DMS153 treated with DMSO at 0.1 percent for 48 hours (cell line): ENCODE data around the gene FAM114A1.
"Not testable (repeated sequence)": the region's sequence is repeated elsewhere in the genome, so short reads cannot be mapped to it uniquely, and the experiment has no call there.

Experiments
- DNase-seq: peaks from one replicate; lab custom pipeline; 2025; ENCODE audit not compliant: unreplicated experiment; lab: John Stamatoyannopoulos, UW

Gene FAM114A1

DNA sequence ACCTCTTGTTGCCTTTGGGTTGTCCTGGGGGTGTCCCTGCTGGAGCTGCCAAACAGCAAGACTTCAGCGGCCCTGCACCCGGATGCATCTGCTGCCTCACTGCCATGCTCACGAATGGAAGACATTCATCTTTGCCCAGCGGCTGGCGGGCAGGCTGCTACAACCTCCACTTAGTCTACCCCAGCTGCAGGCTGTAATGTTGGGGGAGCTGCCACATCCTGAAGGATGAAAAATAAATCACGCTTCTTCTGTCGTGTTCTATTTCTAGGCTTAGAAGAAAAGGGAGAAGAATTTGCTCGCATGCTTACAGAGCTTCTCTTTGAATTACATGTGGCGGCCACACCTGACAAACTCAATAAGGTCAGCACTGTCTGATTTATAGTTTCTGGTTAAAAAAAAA lies 61.4 kb downstream of the FAM114A1 start:
- DNase-seq: no peak

GRCh38 chr4:38930204-38930603 lies 62.6 kb downstream of the FAM114A1 start:
- DNase-seq: no peak

GRCh38 chr4:38930707-38931106 lies 63.1 kb downstream of the FAM114A1 start:
- DNase-seq: no peak

- DNase-seq: no peak
These were observed 63.5 kb downstream of the FAM114A1 start for GRCh38 chr4:38931125-38931524.

DNA sequence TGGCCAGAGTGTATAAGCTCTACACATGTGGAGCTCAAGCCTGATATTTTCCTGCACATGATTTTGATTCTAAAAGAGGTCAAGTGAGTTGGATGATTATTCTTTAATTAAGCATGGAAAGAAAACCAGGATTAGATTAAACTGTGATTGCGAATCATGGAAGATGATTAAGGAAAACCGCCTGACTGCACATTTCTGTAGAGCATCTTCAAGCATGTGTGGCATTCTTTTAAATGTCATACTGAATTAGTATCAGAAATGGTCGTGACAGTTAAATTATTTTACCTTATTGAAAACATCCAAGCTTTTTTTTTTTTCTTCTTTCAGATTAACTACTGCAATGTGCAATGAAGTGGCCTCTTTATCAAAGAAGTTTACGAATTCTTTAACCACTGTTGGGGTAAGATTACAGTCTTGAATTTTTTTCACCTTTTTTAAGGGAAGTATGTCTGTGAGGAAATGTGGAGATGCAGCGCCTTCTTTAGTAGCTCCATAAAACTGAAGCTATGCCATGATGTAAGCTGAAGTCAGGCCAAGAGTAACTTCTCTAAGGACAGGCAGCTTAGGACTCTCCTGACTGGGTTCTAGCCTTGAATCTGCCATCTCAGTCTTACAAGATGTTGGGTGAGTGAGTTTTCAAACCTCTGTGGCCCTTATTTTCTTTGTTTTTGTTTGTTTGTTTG lies 67.9 kb downstream of the FAM114A1 start:
- no peak for DNase-seq

DNA sequence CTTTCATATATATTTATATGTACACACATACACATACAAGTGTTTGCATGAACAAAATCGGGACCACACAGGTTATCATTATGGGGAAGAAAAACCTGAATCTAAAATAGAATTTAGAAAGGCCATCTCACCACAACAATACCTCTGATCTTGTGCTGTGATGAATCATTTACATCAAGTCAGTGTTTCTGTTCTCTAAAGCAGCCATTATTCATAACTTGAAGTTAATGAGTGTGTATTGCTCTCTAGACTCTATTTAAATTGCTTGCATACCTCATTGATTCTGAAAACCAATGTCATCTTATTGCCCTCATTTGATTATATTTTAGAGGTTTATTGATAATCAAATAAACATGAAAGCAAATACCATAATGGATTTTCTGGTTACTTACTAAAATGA lies 71.6 kb downstream of the FAM114A1 start:
- no peak for DNase-seq

- DNase-seq: no peak
These were observed 72.9 kb downstream of the FAM114A1 start for GRCh38 chr4:38940476-38940875.

DNA sequence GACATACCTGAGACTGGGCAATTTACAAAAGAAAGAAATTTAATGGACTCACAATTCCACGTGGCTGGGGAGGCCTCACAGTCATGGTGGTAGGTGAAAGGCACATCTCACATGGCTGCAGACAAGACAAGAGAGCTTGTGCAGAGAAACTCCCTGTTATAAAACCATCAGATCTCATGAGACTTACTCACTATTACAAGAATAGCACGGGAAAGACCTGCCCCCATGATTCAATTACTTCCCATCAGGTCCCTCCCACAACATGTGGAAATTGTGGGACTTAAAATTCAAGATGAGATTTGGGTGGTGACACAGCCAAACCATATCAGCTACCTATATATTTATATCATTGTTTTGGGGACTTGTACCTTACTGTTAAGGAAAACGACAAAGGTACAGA lies 74.3 kb downstream of the FAM114A1 start:
- DNase-seq: not testable (repeated sequence)

GRCh38 chr4:38943343-38943742 lies 75.7 kb downstream of the FAM114A1 start:
- no peak for DNase-seq

GRCh38 chr4:38944440-38944839 lies 76.8 kb downstream of the FAM114A1 start:
- no peak for DNase-seq

GRCh38 chr4:38946919-38947318 lies 79.3 kb downstream of the FAM114A1 start:
- DNase-seq: no peak

- DNase-seq: no peak
These were observed 80.9 kb downstream of the FAM114A1 start for GRCh38 chr4:38948551-38948950.

GRCh38 chr4:38949411-38950051 lies 81.9 kb downstream of the FAM114A1 start:
- DNase-seq: no peak

- DNase-seq: no peak
These were observed 82.6 kb downstream of the FAM114A1 start for GRCh38 chr4:38950159-38950558.

DNA sequence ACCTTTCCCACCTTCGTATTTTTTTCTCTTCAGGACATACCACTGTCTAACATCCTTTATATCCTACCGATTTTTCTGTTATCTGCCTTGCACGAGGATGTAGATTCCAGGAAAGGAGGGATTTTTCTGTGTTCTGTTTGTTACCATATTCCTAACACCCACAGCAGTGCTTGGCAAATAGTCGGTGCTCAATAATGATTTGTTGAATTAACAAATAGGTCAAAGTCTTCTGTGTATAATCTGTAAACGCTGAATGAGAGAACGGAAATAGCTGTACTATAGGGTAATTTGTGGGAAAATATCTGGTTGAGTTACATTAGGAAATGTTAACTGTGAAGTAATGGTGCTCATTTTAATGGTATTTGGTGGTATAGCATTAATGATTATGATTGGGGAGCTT lies 83.1 kb downstream of the FAM114A1 start:
- no peak for DNase-seq

- no peak for DNase-seq
These were observed 84.0 kb downstream of the FAM114A1 start for GRCh38 chr4:38951598-38951997.

DNA sequence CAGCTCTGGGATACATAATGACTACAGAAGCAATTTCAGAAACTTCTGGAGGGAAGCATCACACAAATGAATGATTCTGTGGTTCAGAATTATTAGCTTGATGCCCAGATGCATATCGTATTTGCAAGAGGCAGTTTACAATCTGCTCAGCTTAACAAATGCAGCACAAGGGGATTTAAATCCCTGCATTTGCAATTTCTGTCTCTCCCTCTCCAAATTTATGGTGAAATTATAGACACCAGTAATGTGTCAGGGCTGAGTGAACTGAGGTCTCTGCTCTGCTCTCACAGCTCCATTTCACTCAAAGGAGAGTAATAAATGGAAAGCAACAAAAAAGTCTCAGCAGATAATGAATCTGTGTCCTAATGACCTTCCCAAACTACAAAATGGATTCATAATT lies 84.4 kb downstream of the FAM114A1 start:
- DNase-seq: no peak

- DNase-seq: no peak
These were observed 87.1 kb downstream of the FAM114A1 start for GRCh38 chr4:38954727-38955126.

GRCh38 chr4:38955957-38956356 lies 88.4 kb downstream of the FAM114A1 start:
- no peak for DNase-seq

DNA sequence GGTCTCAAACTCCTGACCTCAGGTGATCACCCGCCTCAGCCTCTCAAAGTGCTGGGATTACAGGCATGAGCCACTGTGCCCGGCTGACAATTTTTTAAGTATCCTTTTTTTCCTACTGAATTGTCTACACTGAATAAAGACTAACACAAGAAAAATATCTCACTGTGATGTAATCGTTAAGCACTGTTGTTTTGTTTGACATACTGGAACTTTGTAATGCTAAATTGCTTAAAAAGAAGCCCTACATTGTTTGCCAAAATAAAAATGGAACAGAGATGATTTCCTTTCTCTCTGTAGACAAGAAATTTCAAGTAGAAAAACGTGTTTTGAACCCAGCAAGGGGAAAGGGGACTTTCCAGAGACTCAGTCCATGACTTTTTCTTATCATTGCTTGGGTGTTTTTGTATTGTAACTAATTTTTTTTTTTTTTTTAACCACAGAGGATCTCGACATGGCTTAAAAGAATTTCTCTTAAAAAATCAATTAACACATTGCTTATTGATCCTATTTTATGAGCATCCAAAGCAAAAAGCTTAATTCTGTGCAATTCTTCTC lies 89.7 kb downstream of the FAM114A1 start:
- DNase-seq: no peak

GRCh38 chr4:38957893-38958292 lies 90.3 kb downstream of the FAM114A1 start:
- DNase-seq: no peak

DNA sequence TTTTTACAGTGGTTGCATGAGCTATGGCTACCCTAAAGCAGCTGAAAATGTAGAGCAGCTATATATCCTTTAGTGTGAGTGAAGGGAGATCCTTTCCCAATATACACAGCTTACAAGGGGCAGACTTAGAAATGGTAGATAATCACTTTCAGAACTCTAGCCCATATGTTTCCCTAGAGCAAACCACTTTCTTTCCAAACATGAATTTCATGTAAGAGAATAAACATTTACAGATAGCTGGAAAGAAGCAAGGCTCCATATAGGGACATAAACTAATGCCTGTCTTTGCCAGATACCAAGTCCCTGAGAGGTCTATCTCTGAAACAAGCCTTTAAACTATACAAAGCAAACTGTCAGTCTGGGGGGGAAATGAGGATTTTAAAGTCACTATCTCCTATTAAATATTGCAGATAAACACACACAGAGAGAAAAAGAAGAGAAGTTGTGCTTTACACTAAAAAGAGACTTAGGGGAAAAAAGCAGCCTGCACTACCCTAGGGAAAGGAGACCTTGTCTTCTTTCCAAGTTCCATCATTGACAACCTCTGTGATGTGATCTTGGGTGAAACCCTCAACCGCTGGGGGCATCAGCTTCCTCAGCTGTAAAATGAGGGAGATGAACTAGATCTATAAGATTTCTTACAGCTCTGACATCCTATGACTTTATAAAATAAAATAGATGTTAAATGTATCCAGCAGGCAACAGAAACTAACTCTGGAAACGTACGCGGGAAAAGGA lies 91.0 kb downstream of the FAM114A1 start:
- no peak for DNase-seq
